Right hindlimb (tissue), 1 donor: ENCODE data around the gene DYNLT2B.
"Not testable (repeated sequence)": the region's sequence is repeated elsewhere in the genome, so short reads cannot be mapped to it uniquely, and the experiment has no call there.

Source experiments
- DNase-seq: peaks from one replicate; pipeline ENCODE4 v3.0.0-alpha.2; 2018

DYNLT2B gene

DNA sequence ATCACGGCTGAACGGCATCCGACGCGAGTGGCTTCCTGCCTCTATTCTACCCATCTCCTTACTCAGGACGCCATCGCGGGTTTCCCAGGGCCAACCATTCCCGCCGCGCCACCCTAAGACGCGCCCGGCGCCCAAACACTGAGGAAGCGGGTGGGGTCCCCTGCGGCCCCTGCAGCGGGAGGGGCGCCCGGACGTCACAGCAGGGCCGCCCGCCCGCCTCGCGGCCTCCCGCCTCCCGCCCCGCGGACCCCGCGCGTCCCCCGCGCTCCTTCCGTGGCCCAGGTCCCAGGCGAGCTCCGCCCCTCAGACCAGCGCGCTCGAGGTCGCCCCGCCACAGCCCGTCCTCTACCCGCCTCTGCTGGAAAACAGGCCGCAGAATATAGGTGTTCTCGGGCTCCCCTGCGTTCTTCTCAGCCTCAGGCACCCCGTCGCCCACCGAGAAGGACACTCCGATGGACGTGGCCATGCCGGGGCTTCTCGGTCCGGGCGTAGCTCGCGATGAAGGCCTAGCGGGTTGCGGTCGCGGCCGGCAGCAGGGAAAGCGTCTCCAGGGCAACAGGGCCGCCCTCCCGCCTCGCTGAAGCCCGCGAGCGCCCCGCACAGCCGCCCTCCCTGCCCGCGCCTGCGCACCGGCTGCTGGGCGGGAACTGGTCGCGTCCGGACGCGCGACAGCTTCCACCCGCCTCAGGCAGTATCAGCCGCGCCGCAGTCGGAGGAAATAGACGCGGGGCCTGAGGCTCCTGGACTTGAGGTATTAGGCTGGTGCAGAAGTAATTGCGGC lies at the start of gene DYNLT2B:
Gene DYNLT2B (minus strand): TSS at position 554 of the 781 bp plus-strand sequence. CDS start 88 bp downstream, at position 466.
- DNase-seq: peak; percentile 95

DNA sequence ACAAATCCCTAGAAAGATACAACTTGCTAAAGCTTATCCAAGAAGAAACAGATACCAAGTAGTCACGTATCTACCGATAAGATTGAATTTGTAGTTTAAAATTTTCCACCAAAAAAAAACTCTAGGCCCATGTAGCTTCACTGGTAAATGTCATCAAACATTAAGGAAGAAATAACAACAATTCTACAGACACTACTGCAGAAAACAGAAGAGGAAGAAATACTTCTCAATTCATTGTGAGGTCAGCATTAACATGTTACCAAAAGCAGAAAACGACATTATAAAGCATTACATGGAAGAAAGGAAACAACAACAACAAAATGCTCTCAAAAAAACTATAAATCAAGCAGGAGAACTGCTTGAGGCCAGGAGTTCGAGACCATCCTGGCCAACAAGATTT lies 47.7 kb upstream of the DYNLT2B start:
- DNase-seq: no peak

DNA sequence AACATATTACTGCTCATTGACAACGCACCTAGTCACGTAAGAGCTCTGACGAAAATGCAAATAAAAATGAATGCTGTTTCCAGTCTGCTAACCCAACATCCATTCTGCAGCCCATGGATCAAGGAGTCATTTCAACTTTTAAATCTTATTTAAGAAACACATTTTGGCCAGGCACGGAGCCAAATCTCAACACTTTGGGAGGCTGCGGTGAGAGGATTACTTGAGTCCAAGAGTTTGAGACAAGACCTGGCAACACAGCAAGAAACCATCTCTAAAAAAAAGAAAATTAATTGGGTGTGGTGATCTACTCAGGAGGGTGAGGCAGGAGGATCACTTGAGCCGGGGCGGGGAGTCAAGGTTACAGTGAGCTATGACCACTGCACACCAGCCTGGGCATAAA lies 42.5 kb upstream of the DYNLT2B start:
- no peak for DNase-seq

DNA sequence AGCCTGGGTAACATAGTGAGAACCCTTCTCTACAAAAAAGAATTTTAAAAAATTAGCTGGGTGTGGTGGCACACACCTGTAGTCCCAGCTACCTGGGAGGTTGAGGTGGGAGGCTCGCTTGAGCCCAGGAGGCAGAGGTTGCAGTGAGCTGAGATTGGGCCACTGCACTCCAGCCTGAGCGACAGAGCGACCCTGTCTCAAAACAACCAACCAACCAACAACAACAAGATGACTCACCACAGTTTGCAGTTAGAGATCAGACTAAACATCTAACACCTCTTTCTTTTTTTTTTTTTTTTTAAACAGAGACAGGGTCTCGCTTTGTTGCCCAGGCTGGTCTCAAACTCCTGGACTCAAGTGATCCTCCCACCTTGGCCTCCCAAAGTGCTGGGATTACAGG lies 40.5 kb upstream of the DYNLT2B start:
- DNase-seq: not testable (repeated sequence)

DNA sequence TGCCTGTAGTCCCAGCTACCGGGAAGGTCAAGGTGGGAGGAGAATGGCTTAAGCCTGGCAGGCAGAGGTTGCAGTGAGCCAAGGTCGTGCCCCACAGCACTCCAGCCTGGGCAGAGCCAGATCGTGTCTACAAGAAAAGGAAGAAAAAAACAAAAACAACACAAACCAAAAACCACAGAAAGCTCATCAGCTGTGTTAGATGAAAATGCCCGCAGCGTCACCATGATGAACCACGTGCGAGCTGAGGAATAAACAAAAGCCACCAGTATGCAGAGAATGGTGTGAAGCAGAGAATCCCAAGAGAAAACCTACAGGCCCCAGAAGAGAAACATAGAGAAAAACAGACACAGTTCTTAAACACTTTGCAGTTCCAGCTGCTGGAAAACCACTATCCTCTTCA lies 39.9 kb upstream of the DYNLT2B start:
- DNase-seq: no peak

DNA sequence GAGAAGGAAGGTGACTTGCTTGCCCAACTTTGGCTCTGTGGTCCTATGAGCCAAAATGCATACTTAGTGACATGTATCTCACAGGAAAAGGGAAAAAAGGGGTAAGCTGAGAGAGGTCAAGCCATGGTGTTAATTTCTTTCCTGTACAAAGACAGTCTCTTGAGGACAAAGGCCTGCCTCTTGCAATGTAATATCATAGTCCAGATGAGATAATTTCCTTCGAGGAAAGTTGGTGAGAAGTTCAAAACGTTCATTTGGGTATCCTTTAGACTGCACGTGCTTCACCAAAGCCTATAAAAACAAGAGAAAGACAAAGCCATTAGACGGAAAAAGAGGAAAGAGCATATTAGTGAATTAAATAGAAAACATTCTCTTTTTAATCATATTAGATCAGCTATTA lies 38.5 kb upstream of the DYNLT2B start:
- no peak for DNase-seq

DNA sequence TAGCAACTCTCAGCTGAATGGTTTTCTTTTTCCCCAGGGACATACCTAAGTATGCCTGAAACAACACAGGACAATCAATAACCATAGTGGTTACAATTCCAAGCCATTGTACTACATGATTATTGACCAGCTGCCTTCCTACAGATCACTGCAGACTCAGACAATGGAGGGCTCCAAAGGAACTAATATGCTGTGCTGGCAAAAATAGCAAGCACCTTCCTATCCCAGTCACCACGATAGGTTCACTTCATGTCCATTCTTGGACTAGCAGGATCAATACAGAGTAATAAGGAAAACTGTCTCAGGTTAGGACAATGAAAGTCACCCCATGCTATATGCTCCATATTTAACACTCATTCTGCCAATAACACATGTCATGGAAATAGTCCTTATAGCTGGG lies 37.6 kb upstream of the DYNLT2B start:
- no peak for DNase-seq

DNA sequence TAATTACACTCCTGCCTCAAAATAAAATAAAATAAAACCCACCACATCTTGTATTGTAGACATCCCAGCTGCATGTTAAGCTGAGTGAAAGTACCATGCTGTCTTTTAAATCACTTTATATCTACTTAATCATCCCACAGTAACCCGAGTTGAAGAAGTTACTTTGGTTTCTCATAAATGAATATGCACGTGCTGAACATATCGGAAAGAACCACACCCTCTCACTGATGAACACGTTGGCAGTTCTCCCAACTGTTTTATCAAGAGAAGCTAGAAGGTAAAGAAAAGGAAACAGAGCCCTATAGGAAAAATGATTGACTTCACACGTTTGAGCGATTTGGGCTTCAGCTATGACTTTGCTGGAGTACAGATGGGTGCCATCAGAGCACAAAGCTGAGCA lies 36.1 kb upstream of the DYNLT2B start:
- no peak for DNase-seq

DNA sequence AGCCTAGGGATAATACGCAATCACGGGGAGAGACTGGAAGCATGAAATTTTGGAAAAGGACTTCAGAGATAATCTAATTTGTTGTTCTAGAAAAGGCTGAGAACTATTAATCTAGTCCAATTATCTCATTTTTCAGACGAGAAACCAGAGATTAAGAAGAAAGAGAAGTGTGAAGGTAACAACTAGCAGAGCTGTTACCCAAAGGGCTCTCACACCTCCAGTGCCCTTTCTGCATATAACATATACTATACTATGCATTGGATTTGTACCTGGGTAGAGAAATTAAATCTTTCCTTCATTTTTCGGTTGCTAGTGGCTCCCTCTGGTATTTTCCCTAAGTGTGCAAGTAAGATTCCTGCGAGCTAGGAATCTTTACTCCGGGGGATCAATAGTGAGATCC lies 33.5 kb upstream of the DYNLT2B start:
- no peak for DNase-seq

DNA sequence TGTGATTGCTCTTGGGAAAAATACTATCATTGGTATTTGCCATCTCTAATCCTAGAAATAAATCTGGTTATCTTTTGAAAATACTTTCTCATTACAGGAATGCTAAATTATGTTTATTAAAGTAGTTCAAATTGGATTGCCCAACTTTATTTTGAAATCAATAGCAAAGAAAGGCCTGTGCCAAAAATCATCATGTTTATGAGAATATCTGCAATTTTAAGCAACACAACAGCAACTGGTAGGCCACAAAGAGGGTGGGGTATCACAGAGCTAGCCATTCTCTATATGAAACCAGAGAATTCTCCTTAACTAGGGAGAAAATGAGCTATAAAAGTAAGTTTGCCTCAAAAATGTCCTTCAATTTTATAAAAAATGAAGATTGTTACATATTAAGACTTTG lies 32.0 kb upstream of the DYNLT2B start:
- DNase-seq: no peak

DNA sequence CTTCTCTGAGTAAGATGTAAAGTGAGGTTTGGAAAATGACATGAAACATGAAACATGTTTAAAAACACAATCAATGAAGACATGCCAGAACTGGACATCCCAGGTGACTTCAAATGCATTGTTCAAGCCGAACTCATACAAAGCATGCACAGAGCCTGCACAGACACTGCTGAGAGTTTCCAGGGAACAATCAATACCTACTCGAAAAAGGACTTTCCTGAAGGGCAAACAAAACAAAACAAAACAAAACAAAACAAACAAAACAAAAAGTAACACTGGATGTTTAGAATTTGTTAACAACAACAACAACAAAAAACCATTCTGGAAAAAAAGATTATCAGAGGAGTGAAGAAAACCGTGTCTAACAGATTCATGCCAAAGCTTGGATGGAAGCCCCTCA lies 30.7 kb upstream of the DYNLT2B start:
- no peak for DNase-seq

DNA sequence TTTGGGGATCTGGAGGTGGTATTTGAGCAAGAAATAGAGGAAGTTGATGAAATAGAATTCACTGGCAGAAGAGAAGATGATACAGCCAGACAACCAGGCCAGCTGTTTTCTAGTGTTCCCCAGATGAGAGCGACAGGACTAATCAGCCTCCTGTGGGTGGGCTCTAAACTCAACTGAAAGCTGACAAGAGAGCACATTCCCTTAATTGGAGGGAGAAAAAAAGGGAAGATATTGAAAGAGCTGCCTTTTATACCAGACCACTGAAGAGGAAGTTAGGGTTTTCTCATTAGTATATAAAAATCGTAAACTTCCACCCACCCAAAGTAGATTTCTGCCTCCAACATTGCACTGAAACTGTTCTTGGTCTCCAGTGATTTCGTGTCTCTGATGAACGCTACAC lies 26.6 kb upstream of the DYNLT2B start:
- DNase-seq: no peak

DNA sequence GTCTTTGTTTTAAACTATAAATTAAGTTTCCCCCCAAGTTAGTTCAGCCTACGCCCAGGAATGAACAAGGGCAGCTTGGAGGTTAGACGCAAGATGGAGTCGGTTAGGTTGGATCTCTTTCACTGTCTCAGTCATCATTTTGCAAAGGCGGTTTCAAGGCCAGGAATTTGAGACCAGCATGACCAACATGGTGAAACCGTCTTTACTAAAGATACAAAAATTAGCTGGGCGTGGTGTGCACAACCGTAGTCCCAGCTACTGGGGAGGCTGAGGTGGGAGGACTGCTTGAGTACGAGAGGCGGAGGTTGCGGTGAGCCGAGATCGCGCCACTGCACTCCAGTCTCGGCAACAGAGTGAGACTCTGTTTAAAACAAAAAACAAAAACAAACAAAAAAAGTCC lies 25.9 kb upstream of the DYNLT2B start:
- DNase-seq: not testable (repeated sequence)

DNA sequence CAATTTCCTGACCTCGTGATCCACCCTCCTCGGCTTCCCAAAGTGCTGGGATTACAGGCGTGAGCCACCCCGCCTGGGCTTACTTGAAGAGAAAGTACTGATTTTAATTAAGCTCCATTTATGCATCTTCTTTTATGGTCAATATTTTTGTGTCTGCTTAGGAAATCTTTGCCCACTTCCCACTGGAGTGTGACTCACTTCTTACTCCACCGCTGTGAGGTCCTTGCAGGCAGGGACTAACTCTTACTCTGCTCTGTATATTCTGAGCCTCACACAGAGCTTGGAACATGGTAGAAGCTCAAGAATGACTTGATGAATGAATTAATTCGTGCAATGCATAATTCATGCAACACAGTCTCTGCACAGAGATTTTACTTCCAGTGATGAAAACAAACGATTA lies 23.1 kb upstream of the DYNLT2B start:
- DNase-seq: no peak

DNA sequence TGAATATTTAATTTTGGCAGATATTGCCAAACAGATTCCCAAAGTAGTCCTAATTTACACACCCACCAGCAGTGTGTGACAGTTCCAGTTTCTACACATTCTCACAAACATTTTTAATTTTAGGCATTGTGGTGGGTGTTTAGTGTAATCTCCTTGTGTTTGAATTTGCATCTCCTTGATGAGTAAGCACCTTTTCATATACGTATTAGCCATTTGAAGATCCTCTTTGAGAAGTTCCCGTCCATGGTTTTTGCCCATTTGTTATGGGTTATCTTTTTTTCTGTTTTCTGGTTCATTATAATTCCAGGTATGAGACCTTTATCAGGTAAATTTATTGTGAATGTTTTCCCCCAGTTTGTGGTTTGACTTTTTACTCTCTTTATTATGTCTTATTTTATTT lies 22.4 kb upstream of the DYNLT2B start:
- no peak for DNase-seq

DNA sequence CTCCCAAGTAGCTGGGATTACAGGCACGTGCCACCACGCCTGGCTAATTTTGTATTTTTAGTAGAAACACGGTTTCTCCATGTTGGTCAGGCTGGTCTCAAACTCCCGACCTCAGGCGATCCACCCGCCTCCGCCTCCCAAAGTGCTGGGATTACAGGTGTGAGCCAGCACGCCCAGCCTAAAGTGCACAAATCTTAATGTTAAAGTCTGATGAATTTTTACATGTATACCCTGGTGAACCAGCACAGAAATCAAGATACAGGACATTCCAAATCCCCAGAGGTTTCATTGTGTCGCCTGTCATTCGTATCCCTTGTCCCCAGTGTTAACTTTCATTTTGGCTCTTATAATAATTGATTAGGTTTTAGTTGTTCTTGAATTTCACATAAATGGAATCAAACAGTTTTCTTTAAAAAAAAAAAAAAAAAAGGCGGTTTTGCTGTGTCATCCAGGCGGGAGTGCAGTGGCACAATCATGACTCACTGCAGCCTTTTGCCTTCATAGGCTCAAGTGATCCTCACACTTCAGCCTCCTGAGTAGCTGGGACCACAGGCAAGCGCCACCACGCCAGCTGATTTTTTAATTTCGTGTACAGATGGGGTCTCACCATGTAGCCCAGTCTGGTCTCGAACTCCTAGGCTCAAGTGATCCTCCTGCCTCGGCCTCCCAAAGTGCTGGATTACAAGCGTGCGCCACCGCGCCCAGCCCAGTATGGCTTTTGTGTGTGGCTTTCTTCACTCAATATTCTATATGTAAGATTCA lies 21.6 kb upstream of the DYNLT2B start:
- no peak for DNase-seq

DNA sequence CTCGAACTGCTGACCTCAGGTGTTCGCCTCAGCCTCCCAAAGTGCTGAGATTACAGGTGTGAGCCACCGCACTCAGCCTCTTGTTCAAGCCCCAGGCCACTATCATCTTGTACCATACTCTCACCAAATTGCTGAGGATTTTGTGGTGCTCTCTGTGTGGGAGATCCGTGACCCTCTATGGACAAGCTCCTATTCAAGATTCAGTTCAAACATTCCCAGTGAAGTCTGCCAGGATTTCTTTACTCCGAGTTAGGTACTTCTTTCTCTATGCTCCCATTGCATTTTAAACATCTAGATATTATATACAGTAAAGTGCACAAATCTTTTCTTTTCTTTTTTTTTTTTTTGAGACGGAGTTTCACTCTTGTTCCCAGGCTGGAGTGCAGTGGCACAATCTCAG lies 21.0 kb upstream of the DYNLT2B start:
- DNase-seq: no peak

DNA sequence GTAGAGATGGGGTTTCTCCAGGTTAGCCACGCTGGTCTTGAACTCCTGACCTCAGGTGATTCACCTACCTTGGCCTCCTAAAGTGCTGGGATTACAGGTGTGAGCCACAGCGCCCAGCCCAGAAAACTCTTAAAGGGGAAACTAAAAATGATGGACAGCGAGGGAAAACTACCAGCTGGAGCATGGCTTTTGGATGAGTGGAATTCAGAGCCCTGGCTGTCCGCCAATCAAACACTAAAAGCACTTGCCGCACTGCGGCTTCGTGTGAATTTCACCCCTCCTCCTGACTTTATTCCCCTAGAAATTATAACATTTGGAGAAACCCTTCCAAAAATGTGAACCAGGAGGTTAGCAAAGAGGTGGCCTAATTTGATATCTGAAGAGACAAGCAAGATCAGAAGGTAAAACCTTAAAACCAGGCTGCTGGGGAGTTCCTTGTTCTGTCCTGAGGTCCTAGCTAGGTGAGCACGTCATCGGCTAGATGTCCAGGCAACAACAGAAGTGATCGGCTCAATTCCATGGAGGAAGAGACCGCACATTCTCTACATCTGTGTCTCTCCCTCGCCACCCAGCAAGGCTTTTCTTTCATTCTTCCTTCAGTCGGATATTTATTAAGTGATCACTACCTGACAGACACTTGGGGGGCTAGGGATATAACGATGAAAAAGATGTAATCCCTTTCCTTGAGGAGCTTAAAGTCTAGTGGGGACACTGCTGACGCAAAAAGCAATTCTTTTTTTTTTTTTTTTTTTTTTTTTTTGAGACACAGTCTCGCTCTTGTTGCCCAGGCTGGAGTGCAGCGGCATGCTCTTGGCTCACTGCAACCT lies 18.5 kb upstream of the DYNLT2B start:
- no peak for DNase-seq

DNA sequence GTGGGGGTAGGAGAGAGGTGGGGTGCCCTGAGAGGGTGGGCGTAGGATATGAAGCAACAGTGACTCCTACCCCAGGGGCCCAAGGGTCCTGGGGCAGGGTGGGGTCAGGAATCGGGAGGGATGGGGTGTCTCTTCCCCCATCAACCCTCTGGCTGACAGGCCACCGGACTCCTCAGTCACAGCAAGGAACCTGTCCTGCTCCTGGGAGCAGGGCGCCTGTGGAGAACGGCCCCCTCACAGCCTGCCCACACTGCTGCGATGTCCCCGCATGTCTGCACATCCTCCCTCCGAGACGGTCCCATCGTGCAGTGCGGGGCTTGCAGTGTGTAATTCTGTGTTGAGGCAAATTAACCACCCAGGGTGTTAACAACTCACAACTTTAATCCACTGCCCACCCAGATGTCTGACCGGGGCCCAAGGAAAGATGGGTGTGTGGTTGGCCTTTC lies 17.5 kb upstream of the DYNLT2B start:
- no peak for DNase-seq

DNA sequence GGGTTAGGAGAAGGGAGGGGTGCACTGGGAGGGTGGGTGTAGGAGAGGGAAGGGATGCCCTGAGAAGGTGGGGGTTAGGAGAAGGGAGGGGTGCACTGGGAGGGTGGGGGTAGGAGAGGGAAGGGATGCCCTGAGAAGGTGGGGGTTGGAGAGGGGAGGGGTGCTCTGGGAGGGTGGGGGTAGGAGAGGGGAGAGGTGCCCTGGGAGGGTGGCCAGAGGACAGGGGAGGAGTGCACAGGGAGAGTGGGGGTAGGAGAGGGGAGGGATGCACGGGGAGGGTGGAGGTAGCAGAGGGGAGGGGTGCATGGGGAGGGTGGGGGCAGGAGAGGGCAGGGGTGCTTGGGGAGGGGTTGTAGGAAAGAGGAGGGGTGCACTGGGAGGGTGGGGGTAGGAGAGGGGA lies 16.9 kb upstream of the DYNLT2B start:
- DNase-seq: no peak

DNA sequence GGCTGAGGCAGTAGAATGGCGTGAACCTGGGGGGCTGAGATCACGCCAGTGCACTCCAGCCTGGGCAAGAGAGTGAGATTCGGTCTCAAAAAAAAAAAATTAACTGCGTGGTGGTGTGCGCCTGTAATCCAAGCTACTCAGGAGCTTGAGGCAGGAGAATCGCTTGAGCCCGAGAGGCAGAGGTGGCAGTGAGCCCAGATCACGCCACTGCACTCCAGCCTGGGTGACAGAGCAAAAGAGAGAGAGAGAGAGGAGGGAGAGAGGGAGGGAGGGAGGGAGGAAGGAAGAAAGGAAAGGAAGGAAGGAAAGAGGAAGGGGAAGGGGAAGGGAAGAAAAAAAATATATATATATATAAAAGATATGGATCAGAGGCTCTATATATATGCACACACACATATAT lies 14.1 kb upstream of the DYNLT2B start:
- DNase-seq: no peak

DNA sequence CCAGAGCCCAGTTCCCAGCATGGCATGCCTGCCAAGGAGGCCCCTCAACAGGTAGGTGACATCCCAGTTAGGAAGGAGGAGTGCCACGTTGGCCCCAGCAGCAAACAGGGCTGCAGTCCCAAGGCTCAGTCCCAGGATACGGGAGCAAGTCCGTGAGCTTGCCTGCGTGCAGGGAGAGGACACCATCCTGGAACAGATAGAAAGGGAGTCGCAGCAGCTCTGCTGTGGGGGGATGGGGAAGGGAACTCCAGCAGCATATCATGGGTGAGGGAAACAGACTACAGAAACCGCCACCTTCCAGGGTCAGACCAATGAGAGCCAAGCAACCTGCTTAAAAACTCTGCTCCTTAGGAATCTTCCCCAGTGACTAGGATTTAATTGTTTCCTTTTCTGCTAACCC lies 9.4 kb upstream of the DYNLT2B start:
- no peak for DNase-seq

DNA sequence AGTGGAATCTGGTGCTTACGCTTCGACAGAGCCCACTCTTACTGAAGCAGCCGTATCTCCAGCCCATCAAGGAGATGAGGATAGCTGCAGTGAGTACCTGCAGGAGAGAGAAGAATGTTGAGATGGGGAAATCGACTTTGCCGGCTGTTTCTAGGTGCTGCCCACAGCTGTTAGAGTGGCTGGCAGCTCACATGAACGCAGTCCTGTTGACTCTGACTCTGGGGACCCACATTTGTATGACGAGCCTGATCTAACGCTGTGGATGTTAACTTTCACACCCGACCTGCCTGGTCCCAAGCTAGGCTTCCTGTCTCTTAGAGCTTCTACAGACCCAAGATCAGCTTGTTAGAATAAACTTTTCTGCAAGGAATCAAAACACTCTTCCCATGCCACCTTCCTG lies 8.9 kb upstream of the DYNLT2B start:
- no peak for DNase-seq

DNA sequence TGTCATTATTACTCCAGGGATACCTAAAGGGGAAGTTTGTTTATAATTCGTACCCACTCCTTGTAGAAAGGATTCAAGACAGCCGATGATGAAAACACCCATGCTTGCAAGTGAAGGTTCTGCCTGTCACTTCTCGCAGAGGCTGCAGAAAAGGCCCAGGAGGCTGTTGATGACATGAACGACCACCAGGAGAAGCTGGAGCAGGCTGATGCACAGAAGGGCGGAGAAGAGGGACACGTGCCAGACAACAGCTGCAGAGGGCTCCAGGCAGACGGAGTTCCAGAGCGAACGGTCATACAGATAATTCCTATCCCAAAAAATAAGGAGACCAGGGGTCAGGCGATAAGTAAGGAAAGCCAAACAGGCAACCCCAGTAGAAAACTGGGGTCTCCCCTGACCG lies 5.7 kb upstream of the DYNLT2B start:
- peak; percentile 77 for DNase-seq
